HEK293 (cell line): ENCODE data around the gene JOSD1.

Experiments used
- CTCF ChIA-PET: fragments of 350-600 bp; formaldehyde crosslinking; extraction: SDS; loops from one replicate; lab custom pipeline; 2021; ENCODE audit warnings: antibody characterized with exemption; lab: Yijun Ruan, JAX
- POLR2A ChIA-PET: fragments of 300-600 bp; formaldehyde crosslinking; extraction: SDS; loops from one replicate; lab custom pipeline; 2020; ENCODE audit warnings: antibody characterized with exemption, inconsistent platforms; lab: Yijun Ruan, JAX
- H3K27ac ChIP-seq: fragments of 200-500 bp; sonication (Bioruptor generic); 2 replicates; pipeline ENCODE4 v1.5.1; 2014; ENCODE audit warnings: low read depth, low read length, control low read depth, inconsistent platforms; ENCODE audit errors: extremely low read depth
- H3K36me3 ChIP-seq, 2 experiments: fragments of 200-500 bp in 1 of 2; sonication (Bioruptor generic) in 1 of 2; 1 replicate in 1 of 2; 2 replicates in 1 of 2; pipeline ENCODE4 v1.5.1; 2014 to 2017; ENCODE audit warnings: inconsistent platforms in 2 of 2, low read length in 2 of 2; ENCODE audit not compliant: control insufficient read depth in 2 of 2, insufficient read depth in 1 of 2
- H3K4me1 ChIP-seq: fragments of 200-500 bp; sonication (Bioruptor generic); 2 replicates; pipeline ENCODE4 v1.5.1; 2014; ENCODE audit warnings: mild to moderate bottlenecking, low read length, inconsistent platforms; ENCODE audit not compliant: control insufficient read depth, insufficient read depth
- H3K4me3 ChIP-seq: 2 replicates; pipeline ENCODE4 v1.5.1; 2011; ENCODE audit warnings: low read depth, mild to moderate bottlenecking, control low read depth, low read length, moderate library complexity
- H3K9me3 ChIP-seq: fragments of 200-500 bp; sonication (Bioruptor generic); 2 replicates; pipeline ENCODE4 v1.5.1; 2014; ENCODE audit warnings: low read depth, low read length, inconsistent platforms; ENCODE audit not compliant: control insufficient read depth, insufficient read depth
- GLIS2 ChIP-seq: fragments of 450-650 bp; formaldehyde crosslinking; IDR thresholded peaks from 2 replicates; pipeline ENCODE4 v1.5.1; 2016; ENCODE audit warnings: missing biosample characterization, missing genetic modification characterization
- KLF17 ChIP-seq: fragments of 450-650 bp; formaldehyde crosslinking; IDR thresholded peaks from 2 replicates; pipeline ENCODE4 v1.5.1; 2016; ENCODE audit warnings: missing biosample characterization, missing genetic modification characterization
- SCRT1 ChIP-seq: fragments of 450-650 bp; formaldehyde crosslinking; IDR thresholded peaks from 2 replicates; pipeline ENCODE4 v1.5.1; 2016; ENCODE audit warnings: missing biosample characterization, missing genetic modification characterization, borderline replicate concordance
- SCRT2 ChIP-seq: fragments of 450-650 bp; formaldehyde crosslinking; IDR thresholded peaks from 2 replicates; pipeline ENCODE4 v1.5.1; 2016; ENCODE audit warnings: missing biosample characterization, missing genetic modification characterization
- TCF7L2 ChIP-seq: IDR thresholded peaks from 2 replicates; pipeline ENCODE4 v1.6.1; 2011; ENCODE audit warnings: low read depth, mild to moderate bottlenecking, inconsistent platforms, low read length, moderate library complexity, borderline replicate concordance
- ZBTB26 ChIP-seq: fragments of 450-650 bp; formaldehyde crosslinking; optimal IDR thresholded peaks from 2 replicates; pipeline ENCODE3; 2016; ENCODE audit warnings: missing biosample characterization, mild to moderate bottlenecking, missing genetic modification characterization
- ZNF112 ChIP-seq: fragments of 450-650 bp; formaldehyde crosslinking; IDR thresholded peaks from 2 replicates; pipeline ENCODE4 v1.5.0; 2017; ENCODE audit warnings: missing biosample characterization, missing genetic modification characterization
- ZNF175 ChIP-seq: fragments of 450-650 bp; formaldehyde crosslinking; IDR thresholded peaks from 2 replicates; pipeline ENCODE4 v1.5.1; 2016; ENCODE audit warnings: missing biosample characterization, missing genetic modification characterization
- ZNF362 ChIP-seq: fragments of 450-650 bp; formaldehyde crosslinking; IDR thresholded peaks from 2 replicates; pipeline ENCODE4 v1.5.1; 2016; ENCODE audit warnings: missing biosample characterization, missing genetic modification characterization
- ZNF423 ChIP-seq: fragments of 450-650 bp; formaldehyde crosslinking; IDR thresholded peaks from 2 replicates; pipeline ENCODE4 v1.5.1; 2016; ENCODE audit warnings: missing biosample characterization, missing genetic modification characterization
- ZNF449 ChIP-seq: fragments of 450-650 bp; formaldehyde crosslinking; IDR thresholded peaks from 2 replicates; pipeline ENCODE4 v1.5.1; 2017; ENCODE audit warnings: missing biosample characterization, mild to moderate bottlenecking, missing genetic modification characterization, moderate library complexity
- ZNF549 ChIP-seq: fragments of 450-650 bp; IDR thresholded peaks from 2 replicates; pipeline ENCODE4 v1.5.1; 2018; ENCODE audit warnings: missing biosample characterization, missing genetic modification characterization, mild to moderate bottlenecking, inconsistent platforms, moderate library complexity
- ZNF610 ChIP-seq: fragments of 450-650 bp; formaldehyde crosslinking; IDR thresholded peaks from 2 replicates; pipeline ENCODE4 v1.5.1; 2016; ENCODE audit warnings: missing biosample characterization, missing genetic modification characterization, borderline replicate concordance
- ZNF624 ChIP-seq: fragments of 450-650 bp; formaldehyde crosslinking; IDR thresholded peaks from 2 replicates; pipeline ENCODE4 v1.5.1; 2017; ENCODE audit warnings: missing biosample characterization, missing genetic modification characterization
- ZNF785 ChIP-seq: fragments of 450-650 bp; formaldehyde crosslinking; IDR thresholded peaks from 2 replicates; pipeline ENCODE4 v1.5.1; 2016; ENCODE audit warnings: missing biosample characterization, missing genetic modification characterization
- ZNF791 ChIP-seq: fragments of 450-650 bp; formaldehyde crosslinking; IDR thresholded peaks from 2 replicates; pipeline ENCODE4 v1.5.1; 2016; ENCODE audit warnings: missing biosample characterization, missing genetic modification characterization
- ZSCAN18 ChIP-seq: fragments of 450-650 bp; formaldehyde crosslinking; IDR thresholded peaks from 2 replicates; pipeline ENCODE4 v1.5.1; 2016; ENCODE audit warnings: missing biosample characterization, missing genetic modification characterization
- ZXDB ChIP-seq: fragments of 450-650 bp; formaldehyde crosslinking; IDR thresholded peaks from 2 replicates; pipeline ENCODE4 v1.5.1; 2016; ENCODE audit warnings: missing biosample characterization, missing genetic modification characterization
- TF ChIP-seq, protein P1 (sequence below): fragments of 450-650 bp; formaldehyde crosslinking; IDR thresholded peaks from 2 replicates; pipeline ENCODE4 v1.5.1; 2016; ENCODE audit warnings: missing biosample characterization, missing genetic modification characterization

Gene JOSD1

GRCh38 chr22:38724176-38724575 is 23.4 kb upstream of the JOSD1 start (continued):
- no peak for TF ChIP-seq ZSCAN18 (tag by site-specific recombination)

DNA sequence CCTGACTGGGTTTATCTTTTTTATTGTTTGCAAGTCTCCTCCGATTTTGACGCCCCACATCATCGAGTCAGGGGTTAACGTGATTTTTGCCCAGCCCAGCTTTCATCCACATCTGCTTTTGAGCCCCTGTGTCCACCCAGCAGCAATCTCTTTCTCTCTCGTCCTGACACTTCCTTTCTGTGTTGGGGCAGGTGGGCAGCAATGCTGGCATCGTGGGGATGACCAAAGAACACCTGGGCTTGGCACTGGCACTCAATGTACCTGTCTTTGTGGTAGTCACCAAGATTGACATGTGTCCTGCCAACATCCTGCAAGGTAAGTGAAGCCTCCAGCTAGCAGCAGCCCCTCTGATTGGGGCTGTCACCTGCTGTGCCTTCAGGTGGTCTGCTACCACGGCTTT is 20.8 kb upstream of the JOSD1 start:
- no peaks in the 10 kb centered on the region for H3K9me3 ChIP-seq
- ChIA-PET POLR2A (interaction anchor here (5.3 kb wide), 1 partner anchor 12 kb away, joined by 23 read pairs; no protein-coding TSS in a partner anchor), CTCF (interaction anchor here (0.5 to 2.1 kb wide), 3 partner anchors 12 to 47 kb away, joined by 3 to 11 read pairs (median 3); no protein-coding TSS in a partner anchor)
- peaks cover 7% of the 10 kb centered on the region for H3K4me1 ChIP-seq
- no peak overlapping the region for H3K27ac ChIP-seq
- TF ChIP-seq ZBTB26 (no peak), GLIS2 (no peak), ZNF112 (tag by site-specific recombination) (no peak), ZNF624 (tag by site-specific recombination) (no peak), ZNF423 (tag by site-specific recombination) (no peak), KLF17 (no peak), SCRT2 (tag by site-specific recombination) (no peak), ZNF610 (tag by site-specific recombination) (no peak), ZNF175 (tag by site-specific recombination) (no peak), ZXDB (no peak), ZNF785 (tag by site-specific recombination) (no peak), SCRT1 (tag by site-specific recombination) (no peak), ZNF362 (tag by site-specific recombination) (no peak), ZNF791 (tag by site-specific recombination) (no peak), TCF7L2 (no peak), ZNF449 (tag by site-specific recombination) (no peak), ZNF549 (no peak)
- TF ChIP-seq, protein P1, sequence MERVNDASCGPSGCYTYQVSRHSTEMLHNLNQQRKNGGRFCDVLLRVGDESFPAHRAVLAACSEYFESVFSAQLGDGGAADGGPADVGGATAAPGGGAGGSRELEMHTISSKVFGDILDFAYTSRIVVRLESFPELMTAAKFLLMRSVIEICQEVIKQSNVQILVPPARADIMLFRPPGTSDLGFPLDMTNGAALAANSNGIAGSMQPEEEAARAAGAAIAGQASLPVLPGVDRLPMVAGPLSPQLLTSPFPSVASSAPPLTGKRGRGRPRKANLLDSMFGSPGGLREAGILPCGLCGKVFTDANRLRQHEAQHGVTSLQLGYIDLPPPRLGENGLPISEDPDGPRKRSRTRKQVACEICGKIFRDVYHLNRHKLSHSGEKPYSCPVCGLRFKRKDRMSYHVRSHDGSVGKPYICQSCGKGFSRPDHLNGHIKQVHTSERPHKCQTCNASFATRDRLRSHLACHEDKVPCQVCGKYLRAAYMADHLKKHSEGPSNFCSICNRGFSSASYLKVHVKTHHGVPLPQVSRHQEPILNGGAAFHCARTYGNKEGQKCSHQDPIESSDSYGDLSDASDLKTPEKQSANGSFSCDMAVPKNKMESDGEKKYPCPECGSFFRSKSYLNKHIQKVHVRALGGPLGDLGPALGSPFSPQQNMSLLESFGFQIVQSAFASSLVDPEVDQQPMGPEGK (tag by site-specific recombination), result no peak
- no peak overlapping the region for H3K4me3 ChIP-seq
- H3K36me3 ChIP-seq, result peaks cover 43 to 89% of the 10 kb centered on the region in 2 experiments
